GM20000 (cell line): ENCODE measurements around the gene ARHGEF12.

Experiments
- DNase-seq: peaks from one replicate; pipeline ENCODE4 v3.0.0; 2012; ENCODE audit warnings: low spot score
- CTCF ChIP-seq: IDR thresholded peaks from 2 replicates; pipeline ENCODE4 v1.5.1; 2012; ENCODE audit warnings: mild to moderate bottlenecking, control low read depth; ENCODE audit errors: extremely low read depth, missing control alignments

Gene ARHGEF12

GRCh38 chr11:120420572-120420971 lies 84.4 kb downstream of the ARHGEF12 start:
- no peak for TF ChIP-seq CTCF
- DNase-seq, result no peak

GRCh38 chr11:120424185-120424969 lies 88.2 kb downstream of the ARHGEF12 start:
- no peak for TF ChIP-seq CTCF
- DNase-seq, result no peak

GRCh38 chr11:120424970-120425332 lies 88.7 kb downstream of the ARHGEF12 start:
- no peak for TF ChIP-seq CTCF
- peak; percentile 13 for DNase-seq

- peak; percentile 9 for DNase-seq
- TF ChIP-seq CTCF, result no peak
Measured at GRCh38 chr11:120425527-120425926, 89.3 kb downstream of the ARHGEF12 start.

- DNase-seq, result no peak
- TF ChIP-seq CTCF, result no peak
Measured at GRCh38 chr11:120430146-120430545, 93.9 kb downstream of the ARHGEF12 start.

- no peak for TF ChIP-seq CTCF
- no peak for DNase-seq
Measured at GRCh38 chr11:120431633-120432032, 95.4 kb downstream of the ARHGEF12 start.

- no peak for DNase-seq
- TF ChIP-seq CTCF, result no peak
Measured at GRCh38 chr11:120432056-120433018, 96.1 kb downstream of the ARHGEF12 start.
